H1 (cell line): ENCODE measurements around the gene ANXA1. TPM values are rescaled to one million over a fixed set of nuclear protein-coding genes. Genes with fewer than 3 reads are reported as not detected.

ENCODE experiments used
- CTCF ChIA-PET: fragments of 300-600 bp; sonication (Branson Sonifier 250); formaldehyde crosslinking; loops from one replicate; lab custom pipeline; 2021; ENCODE audit not compliant: partially characterized antibody; lab: Charles Lee
- POLR2A ChIA-PET: fragments of 300-600 bp; sonication (Branson Sonifier 250); formaldehyde crosslinking; loops from one replicate; lab custom pipeline; 2021; ENCODE audit warnings: inconsistent platforms; ENCODE audit not compliant: partially characterized antibody; lab: Charles Lee
- DNase-seq, 2 experiments: peaks; one replicate each; pipeline versions ENCODE4 v3.0.0 to v3.0.0-alpha.2; 2010 to 2022; ENCODE audit warnings: low spot score in 2 of 2, low read depth in 1 of 2, mixed read lengths in 1 of 2
- FAIRE-seq: peaks from 2 replicates; lab custom pipeline; 2011; peaks lifted over from hg19 to GRCh38; lab: Jason Lieb, UNC
- H2AFZ ChIP-seq: 2 replicates; pipeline ENCODE4 v1.8.1; 2012; ENCODE audit warnings: low read length, inconsistent platforms
- H2AK5ac ChIP-seq: 2 replicates; pipeline ENCODE4 v1.6.1; 2013; ENCODE audit warnings: low read depth, low read length
- H2BK120ac ChIP-seq: replicated peaks from 2 replicates; pipeline ENCODE3; 2013; ENCODE audit warnings: low read depth, low read length, inconsistent platforms
- H2BK12ac ChIP-seq: 2 replicates; pipeline ENCODE4 v1.6.1; 2013; ENCODE audit warnings: low read depth, low read length
- H2BK15ac ChIP-seq: 2 replicates; pipeline ENCODE4 v1.6.1; 2013; ENCODE audit warnings: low read length
- H2BK20ac ChIP-seq: 2 replicates; pipeline ENCODE4 v1.6.1; 2013; ENCODE audit warnings: low read length
- H2BK5ac ChIP-seq: 2 replicates; pipeline ENCODE4 v1.6.1; 2013; ENCODE audit warnings: low read depth, low read length
- H3K14ac ChIP-seq: 2 replicates; pipeline ENCODE4 v1.6.1; 2013; ENCODE audit warnings: inconsistent platforms; ENCODE audit not compliant: insufficient read length
- H3K18ac ChIP-seq: 2 replicates; pipeline ENCODE4 v1.6.1; 2013; ENCODE audit warnings: low read length; ENCODE audit errors: extremely low read depth
- H3K23ac ChIP-seq: 2 replicates; pipeline ENCODE4 v1.6.1; 2013; ENCODE audit warnings: inconsistent platforms; ENCODE audit not compliant: insufficient read length
- H3K23me2 ChIP-seq: 2 replicates; pipeline ENCODE4 v1.6.1; 2013; ENCODE audit warnings: low read depth, low read length
- H3K27ac ChIP-seq: 2 replicates; pipeline ENCODE4 v1.6.1; 2011; ENCODE audit warnings: low read depth, low read length, inconsistent platforms
- H3K27me3 ChIP-seq, 4 experiments: replicated peaks in 1 of 4; 1 replicate in 1 of 4; 2 replicates in 3 of 4; pipeline versions ENCODE4 v1.6.1 to v1.8.1; 2011 to 2013; ENCODE audit warnings: low read length in 3 of 4, mild to moderate bottlenecking in 3 of 4, inconsistent platforms in 2 of 4, mixed read lengths in 2 of 4, moderate library complexity in 1 of 4; ENCODE audit not compliant: control insufficient read depth in 3 of 4, insufficient read depth in 3 of 4; ENCODE audit errors: extremely low read depth in 1 of 4
- H3K36me3 ChIP-seq, 4 experiments: 2 replicates each; pipeline versions ENCODE4 v1.6.1 to v1.8.1; 2011 to 2013; ENCODE audit warnings: mild to moderate bottlenecking in 4 of 4, low read length in 3 of 4, moderate library complexity in 2 of 4, control low read depth in 1 of 4, inconsistent platforms in 1 of 4; ENCODE audit not compliant: insufficient read depth in 4 of 4, control insufficient read depth in 2 of 4
- H3K4ac ChIP-seq: replicated peaks from 2 replicates; pipeline ENCODE3; 2013; ENCODE audit warnings: low read length, low read depth, mixed read lengths, inconsistent platforms; ENCODE audit not compliant: insufficient read length
- H3K4me1 ChIP-seq, 4 experiments: replicated peaks in 1 of 4; 1 replicate in 1 of 4; 2 replicates in 3 of 4; pipeline versions ENCODE4 v1.6.1 to v1.8.1; 2011 to 2013; ENCODE audit warnings: low read length in 3 of 4, inconsistent platforms in 2 of 4, mixed read lengths in 1 of 4; ENCODE audit not compliant: insufficient read depth in 4 of 4, control insufficient read depth in 3 of 4
- H3K4me2 ChIP-seq, 2 experiments: 2 replicates each; pipeline versions ENCODE4 v1.6.1 to v1.8.1; 2011 to 2013; ENCODE audit warnings: low read depth in 2 of 2, low read length in 2 of 2, control low read depth in 1 of 2, inconsistent platforms in 1 of 2, mild to moderate bottlenecking in 1 of 2; ENCODE audit not compliant: insufficient read depth in 1 of 2
- H3K4me3 ChIP-seq, 4 experiments: fragments of 200-600, 300-600 bp in 1 of 4; sonication (generic), shearing (Covaris generic), sonication (Bioruptor Twin) in 1 of 4; 2 replicates each; pipeline versions ENCODE4 v1.5.1 to v1.8.1; 2011 to 2016; ENCODE audit warnings: low read length in 4 of 4, low read depth in 3 of 4, control low read depth in 2 of 4, inconsistent platforms in 2 of 4, mild to moderate bottlenecking in 2 of 4, mixed read lengths in 1 of 4, moderate library complexity in 1 of 4; ENCODE audit not compliant: insufficient read depth in 2 of 4; ENCODE audit errors: extremely low read depth in 1 of 4
- H3K56ac ChIP-seq: replicated peaks from 2 replicates; pipeline ENCODE3; 2013; ENCODE audit warnings: low read depth, mild to moderate bottlenecking, mixed read lengths, low read length, inconsistent platforms; ENCODE audit not compliant: insufficient read length
- H3K79me1 ChIP-seq: 2 replicates; pipeline ENCODE4 v1.6.1; 2013; ENCODE audit warnings: low read depth, low read length, control low read depth
- H3K79me2 ChIP-seq, 2 experiments: 2 replicates each; pipeline versions ENCODE4 v1.6.1 to v1.8.1; 2012 to 2013; ENCODE audit warnings: low read length in 2 of 2, mild to moderate bottlenecking in 2 of 2, inconsistent platforms in 1 of 2; ENCODE audit not compliant: insufficient read depth in 2 of 2, control insufficient read depth in 1 of 2
- H3K9ac ChIP-seq, 4 experiments: replicated peaks in 1 of 4; 1 replicate in 1 of 4; 2 replicates in 3 of 4; pipeline versions ENCODE4 v1.6.1 to v1.8.1; 2011 to 2013; ENCODE audit warnings: low read depth in 3 of 4, low read length in 3 of 4, control low read depth in 2 of 4, mild to moderate bottlenecking in 2 of 4, moderate library complexity in 2 of 4, inconsistent platforms in 1 of 4; ENCODE audit errors: extremely low read depth in 1 of 4
- H3K9me3 ChIP-seq, 2 experiments: 2 replicates each; pipeline versions ENCODE4 v1.6.1 to v1.8.1; 2012 to 2013; ENCODE audit warnings: mild to moderate bottlenecking in 2 of 2, moderate library complexity in 2 of 2, control low read depth in 1 of 2, inconsistent platforms in 1 of 2, low read depth in 1 of 2, low read length in 1 of 2, mixed read lengths in 1 of 2; ENCODE audit not compliant: insufficient read depth in 2 of 2
- H4K20me1 ChIP-seq, 2 experiments: replicated peaks in 1 of 2; 2 replicates each; pipeline versions ENCODE3 to v1.8.1; 2011 to 2013; ENCODE audit warnings: inconsistent platforms in 2 of 2, low read length in 2 of 2, mild to moderate bottlenecking in 1 of 2; ENCODE audit not compliant: insufficient read depth in 2 of 2, control insufficient read depth in 1 of 2
- H4K5ac ChIP-seq: 2 replicates; pipeline ENCODE4 v1.6.1; 2013; ENCODE audit warnings: low read length, low read depth, mixed read lengths, inconsistent platforms; ENCODE audit not compliant: insufficient read length
- H4K8ac ChIP-seq: 2 replicates; pipeline ENCODE4 v1.8.0; 2013; ENCODE audit warnings: mild to moderate bottlenecking, moderate library complexity, low read length, inconsistent platforms; ENCODE audit not compliant: insufficient read depth; ENCODE audit errors: extremely low read depth
- H4K91ac ChIP-seq: replicated peaks from 2 replicates; pipeline ENCODE3; 2013; ENCODE audit warnings: low read length, mixed read lengths, inconsistent platforms; ENCODE audit not compliant: insufficient read length
- BCL11A ChIP-seq, 2 experiments: IDR thresholded peaks; one replicate each; pipeline ENCODE4 v1.6.1; 2011; ENCODE audit warnings: low read depth in 2 of 2, low read length in 2 of 2, mild to moderate bottlenecking in 2 of 2
- CBX8 ChIP-seq: fragments of 300-800, 300-1000 bp; sonication (generic); IDR thresholded peaks from 2 replicates; pipeline ENCODE4 v1.7.1; 2016; ENCODE audit warnings: low read depth, low read length, borderline replicate concordance
- EZH2 ChIP-seq: fragments of 200-600 bp; sonication (generic); IDR thresholded peaks from 2 replicates; pipeline ENCODE4 v1.7.1; 2012; ENCODE audit warnings: low read depth, mild to moderate bottlenecking, moderate library complexity, low read length, inconsistent platforms; ENCODE audit not compliant: severe bottlenecking
- HDAC6 ChIP-seq: IDR thresholded peaks from one replicate; pipeline ENCODE4 v1.7.1; 2012; ENCODE audit warnings: low read depth, mild to moderate bottlenecking, inconsistent platforms, low read length, moderate library complexity
- PHF8 ChIP-seq: fragments of 200-600 bp; sonication (generic); conservative IDR thresholded peaks from 2 replicates; pipeline ENCODE4 v1.7.1; 2012; ENCODE audit warnings: low read depth, mild to moderate bottlenecking, inconsistent platforms, low read length, moderate library complexity
- RBBP5 ChIP-seq: IDR thresholded peaks from 2 replicates; pipeline ENCODE4 v1.7.1; 2012; ENCODE audit warnings: low read depth, mild to moderate bottlenecking, inconsistent platforms, low read length, moderate library complexity, borderline replicate concordance
- SIX5 ChIP-seq: IDR thresholded peaks from 2 replicates; pipeline ENCODE4 v1.6.1; 2011; ENCODE audit warnings: mild to moderate bottlenecking, low read depth, low read length
- WGBS, 2 experiments: shearing (Covaris generic) in 1 of 2; methylation state at CpG; one replicate each; pipeline versions ENCODE4 v1.1.6 to v1.1.7; 2013 to 2015; ENCODE audit warnings: low lambda C conversion rate in 2 of 2, mixed read lengths in 2 of 2, inconsistent platforms in 1 of 2, low coverage in 1 of 2, missing lambda C conversion rate in 1 of 2; ENCODE audit not compliant: insufficient replicate concordance in 2 of 2, insufficient coverage in 1 of 2, insufficient read length in 1 of 2; ENCODE audit errors: extremely low coverage in 1 of 2, missing lambda C conversion rate in 1 of 2; 5-methylcytosine and 5-hydroxymethylcytosine counted together
- polyA plus RNA-seq, 7 experiments: library from polyadenylated mRNA; depleted of rRNA in 3 of 7; stranded (reverse) in 5 of 7; unstranded in 2 of 7; fragments of >200 nt in 5 of 7; fragments of 200-250 nt in 2 of 7; gene quantifications; 1 replicate in 5 of 7; 2 replicates in 1 of 7; 4 replicates in 1 of 7; pipeline versions ENCODE4 v1.2.1 to v1.2.3, GENCODE V29; 2011 to 2013; ENCODE audit warnings: missing spikeins in 2 of 7, mixed read lengths in 2 of 7
- total RNA-seq: library from RNA; stranded (reverse); fragmentation: NEBNext Ultra II Directional; extraction: Animal tissue kit (Norgen Biotek cat#: 25700); gene quantifications from 2 replicates; pipeline ENCODE4 v1.2.1, GENCODE V29; 2021
- TF ChIP-seq, protein P1 (sequence below): IDR thresholded peaks from 2 replicates; pipeline ENCODE4 v1.6.1; 2012; ENCODE audit warnings: inconsistent platforms
- TF ChIP-seq, protein P2 (sequence below), 3 experiments: IDR thresholded peaks; 1 replicate in 2 of 3; 2 replicates in 1 of 3; pipeline versions ENCODE4 v1.5.1 to v1.6.1; 2011; ENCODE audit warnings: low read length in 3 of 3, mild to moderate bottlenecking in 3 of 3, inconsistent platforms in 2 of 3, low read depth in 1 of 3, moderate library complexity in 1 of 3; ENCODE audit not compliant: insufficient read depth in 1 of 3; ENCODE audit errors: control extremely low read depth in 1 of 3
- TF ChIP-seq, protein P3 (sequence below): IDR thresholded peaks from 2 replicates; pipeline ENCODE4 v1.6.1; 2011; ENCODE audit warnings: low read length, improper control_type of control experiment

Gene ANXA1
- total and polyA plus RNA-seq, 2 of the 8 experiments (the other 6 are each of a cell fraction or from before 2014, with no cell fraction given), result 0.71 to 5.7 TPM

DNA sequence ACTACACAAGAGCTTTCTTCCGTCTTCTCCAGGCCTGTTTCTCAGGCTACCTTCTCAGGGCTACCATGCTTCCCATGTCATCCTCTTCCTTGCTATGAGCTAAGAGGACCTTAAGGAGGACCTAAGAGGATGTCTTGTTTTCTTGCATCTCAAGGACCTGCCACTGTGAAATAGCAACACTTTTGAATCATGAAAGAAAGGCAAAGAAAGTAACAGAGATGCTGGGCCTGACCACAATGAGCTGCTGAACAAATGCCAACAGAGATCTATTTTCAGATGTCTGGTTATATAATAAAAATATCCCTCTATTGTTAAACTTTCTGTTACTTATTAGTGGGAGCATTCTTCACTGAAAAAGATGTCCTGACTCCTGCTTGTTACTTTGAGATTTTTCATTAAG is 36.7 kb upstream of the ANXA1 start:
- no peak overlapping the region for H3K4me3 ChIP-seq
- FAIRE-seq (no peak), DNase-seq (no peak)
- H3K56ac ChIP-seq, result no peak overlapping the region
- no peaks in the 10 kb centered on the region for H3K36me3 ChIP-seq
- H4K8ac ChIP-seq, result no peak overlapping the region
- no peaks in the 10 kb centered on the region for H3K23me2 ChIP-seq
- no peak overlapping the region for H3K9ac ChIP-seq
- no peak overlapping the region for H2BK12ac ChIP-seq
- H4K20me1 ChIP-seq, result no peaks in the 10 kb centered on the region
- no peaks in the 10 kb centered on the region for H3K9me3 ChIP-seq
- no peak overlapping the region for H4K91ac ChIP-seq
- ChIA-PET CTCF (interaction anchor here (1.0 kb wide), 1 partner anchor 7 kb away, joined by 4 read pairs; no protein-coding TSS in a partner anchor), POLR2A (no interaction called here)
- WGBS, 2 experiments, result 100% methylated on average over 1 of the region's 1 CpG; no CpG with 5 or more reads in 1 of the 2 experiments
- H3K79me1 ChIP-seq, result no peaks in the 10 kb centered on the region
- H3K18ac ChIP-seq, result no peak overlapping the region
- H4K5ac ChIP-seq, result no peak overlapping the region
- H2BK5ac ChIP-seq, result no peak overlapping the region
- no peak overlapping the region for H3K4ac ChIP-seq
- H2AK5ac ChIP-seq, result no peak overlapping the region
- H2BK15ac ChIP-seq, result no peak overlapping the region
- H3K79me2 ChIP-seq, result no peaks in the 10 kb centered on the region
- H3K27ac ChIP-seq, result no peak overlapping the region
- no peak overlapping the region for H2AFZ ChIP-seq
- H3K23ac ChIP-seq, result no peak overlapping the region
- H2BK20ac ChIP-seq, result no peak overlapping the region
- H2BK120ac ChIP-seq, result no peak overlapping the region
- H3K14ac ChIP-seq, result no peak overlapping the region
- no peaks in the 10 kb centered on the region for H3K27me3 ChIP-seq
- H3K4me2 ChIP-seq, result no peak overlapping the region
- no peaks in the 10 kb centered on the region for H3K4me1 ChIP-seq
- TF ChIP-seq HDAC6 (no peak), CBX8 (no peak), EZH2 (no peak), RBBP5 (no peak), BCL11A (IDR thresholded peaks at IDR 0.05; ENCODE audit: low read depth in 2 of 2, low read length in 2 of 2) (no peak), SIX5 (no peak), PHF8 (no peak)
- TF ChIP-seq, protein P1, sequence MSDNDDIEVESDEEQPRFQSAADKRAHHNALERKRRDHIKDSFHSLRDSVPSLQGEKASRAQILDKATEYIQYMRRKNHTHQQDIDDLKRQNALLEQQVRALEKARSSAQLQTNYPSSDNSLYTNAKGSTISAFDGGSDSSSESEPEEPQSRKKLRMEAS, result no peak
- TF ChIP-seq, protein P2, sequence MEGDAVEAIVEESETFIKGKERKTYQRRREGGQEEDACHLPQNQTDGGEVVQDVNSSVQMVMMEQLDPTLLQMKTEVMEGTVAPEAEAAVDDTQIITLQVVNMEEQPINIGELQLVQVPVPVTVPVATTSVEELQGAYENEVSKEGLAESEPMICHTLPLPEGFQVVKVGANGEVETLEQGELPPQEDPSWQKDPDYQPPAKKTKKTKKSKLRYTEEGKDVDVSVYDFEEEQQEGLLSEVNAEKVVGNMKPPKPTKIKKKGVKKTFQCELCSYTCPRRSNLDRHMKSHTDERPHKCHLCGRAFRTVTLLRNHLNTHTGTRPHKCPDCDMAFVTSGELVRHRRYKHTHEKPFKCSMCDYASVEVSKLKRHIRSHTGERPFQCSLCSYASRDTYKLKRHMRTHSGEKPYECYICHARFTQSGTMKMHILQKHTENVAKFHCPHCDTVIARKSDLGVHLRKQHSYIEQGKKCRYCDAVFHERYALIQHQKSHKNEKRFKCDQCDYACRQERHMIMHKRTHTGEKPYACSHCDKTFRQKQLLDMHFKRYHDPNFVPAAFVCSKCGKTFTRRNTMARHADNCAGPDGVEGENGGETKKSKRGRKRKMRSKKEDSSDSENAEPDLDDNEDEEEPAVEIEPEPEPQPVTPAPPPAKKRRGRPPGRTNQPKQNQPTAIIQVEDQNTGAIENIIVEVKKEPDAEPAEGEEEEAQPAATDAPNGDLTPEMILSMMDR (IDR thresholded peaks at IDR 0.05; ENCODE audit: control extremely low read depth in 1 of 3, insufficient read depth in 1 of 3, low read depth in 1 of 3, low read length in 3 of 3), result no peak
- TF ChIP-seq, protein P3, sequence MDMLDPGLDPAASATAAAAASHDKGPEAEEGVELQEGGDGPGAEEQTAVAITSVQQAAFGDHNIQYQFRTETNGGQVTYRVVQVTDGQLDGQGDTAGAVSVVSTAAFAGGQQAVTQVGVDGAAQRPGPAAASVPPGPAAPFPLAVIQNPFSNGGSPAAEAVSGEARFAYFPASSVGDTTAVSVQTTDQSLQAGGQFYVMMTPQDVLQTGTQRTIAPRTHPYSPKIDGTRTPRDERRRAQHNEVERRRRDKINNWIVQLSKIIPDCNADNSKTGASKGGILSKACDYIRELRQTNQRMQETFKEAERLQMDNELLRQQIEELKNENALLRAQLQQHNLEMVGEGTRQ, result no peak
